ENCODE results near the gene PIP5K1B.
A peak's percentile ranks its signal among the peaks of the same experiment; 100 is the strongest.

Gene PIP5K1B

DNA sequence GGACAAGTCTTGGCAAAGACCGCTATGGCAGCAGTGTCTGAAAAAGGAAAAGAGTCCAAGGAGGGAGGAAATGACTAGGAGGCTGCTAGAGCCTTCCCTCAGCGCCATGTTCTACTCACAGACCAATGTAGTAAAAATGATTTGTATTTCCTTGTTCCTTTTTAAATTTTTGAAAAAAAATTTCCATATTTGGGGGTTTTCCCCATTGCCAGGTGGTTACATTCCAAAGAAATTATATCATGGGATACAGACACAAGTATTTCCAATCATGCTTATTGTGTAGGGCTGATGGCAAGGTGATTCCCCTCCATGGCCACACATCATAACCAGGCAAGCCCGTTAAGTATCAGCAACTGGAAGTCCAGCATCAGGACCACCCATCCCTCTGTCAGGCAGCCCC is 138.2 kb downstream of the PIP5K1B start:
- H3K27me3 ChIP-seq (ENCODE audit: insufficient read depth, low read depth), result no peaks in the 10 kb centered on the region

DNA sequence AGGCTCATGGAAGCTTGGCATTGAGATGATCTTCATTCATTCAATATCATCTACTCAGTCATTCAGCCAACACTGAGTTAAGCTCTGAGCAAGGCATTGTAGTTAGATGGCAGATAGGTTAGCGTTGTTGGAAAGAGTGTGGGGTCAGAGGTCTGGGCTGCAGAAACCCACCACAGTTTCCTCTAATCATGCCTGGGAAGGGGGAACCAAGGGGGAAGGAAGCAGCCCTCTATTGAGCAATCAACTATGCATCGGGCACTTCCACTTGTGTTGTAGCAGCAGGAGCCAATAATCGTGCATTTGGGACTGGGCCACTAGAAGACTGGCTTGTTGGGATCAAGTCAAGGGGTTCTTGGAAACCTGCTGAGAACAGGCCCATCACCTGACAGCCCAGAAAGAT is 139.1 kb downstream of the PIP5K1B start:
- TF ChIP-seq, protein P1, sequence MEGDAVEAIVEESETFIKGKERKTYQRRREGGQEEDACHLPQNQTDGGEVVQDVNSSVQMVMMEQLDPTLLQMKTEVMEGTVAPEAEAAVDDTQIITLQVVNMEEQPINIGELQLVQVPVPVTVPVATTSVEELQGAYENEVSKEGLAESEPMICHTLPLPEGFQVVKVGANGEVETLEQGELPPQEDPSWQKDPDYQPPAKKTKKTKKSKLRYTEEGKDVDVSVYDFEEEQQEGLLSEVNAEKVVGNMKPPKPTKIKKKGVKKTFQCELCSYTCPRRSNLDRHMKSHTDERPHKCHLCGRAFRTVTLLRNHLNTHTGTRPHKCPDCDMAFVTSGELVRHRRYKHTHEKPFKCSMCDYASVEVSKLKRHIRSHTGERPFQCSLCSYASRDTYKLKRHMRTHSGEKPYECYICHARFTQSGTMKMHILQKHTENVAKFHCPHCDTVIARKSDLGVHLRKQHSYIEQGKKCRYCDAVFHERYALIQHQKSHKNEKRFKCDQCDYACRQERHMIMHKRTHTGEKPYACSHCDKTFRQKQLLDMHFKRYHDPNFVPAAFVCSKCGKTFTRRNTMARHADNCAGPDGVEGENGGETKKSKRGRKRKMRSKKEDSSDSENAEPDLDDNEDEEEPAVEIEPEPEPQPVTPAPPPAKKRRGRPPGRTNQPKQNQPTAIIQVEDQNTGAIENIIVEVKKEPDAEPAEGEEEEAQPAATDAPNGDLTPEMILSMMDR (conservative IDR thresholded peaks at IDR 0.05; ENCODE audit: low read depth, low read length), result no peak
- no peaks in the 10 kb centered on the region for H3K27me3 ChIP-seq (ENCODE audit: insufficient read depth, low read depth)
- no peaks in the 10 kb centered on the region for H3K79me2 ChIP-seq (ENCODE audit: insufficient read depth, low read depth)
- H3K27ac ChIP-seq, result peak overlapping the region; percentile 56
- peak overlapping the region; percentile 53; the same call in 1 of the 2 replicates for H2AFZ ChIP-seq (ENCODE audit: low read depth)
- no peaks in the 10 kb centered on the region for H3K36me3 ChIP-seq (ENCODE audit: insufficient read depth)
- H3K9ac ChIP-seq, result no peak overlapping the region
- no peak overlapping the region for H3K4me3 ChIP-seq (IDR thresholded peaks at IDR 0.05; ENCODE audit: insufficient read depth, low read depth, low read length)
- H3K4me1 ChIP-seq (ENCODE audit: low read depth, poor library complexity, severe bottlenecking), result peaks cover 29% of the 10 kb centered on the region
- peak overlapping the region; percentile 54; the same call in 1 of the 2 replicates for H3K4me2 ChIP-seq
- H4K20me1 ChIP-seq (ENCODE audit: insufficient read depth), result no peaks in the 10 kb centered on the region

More for the DNA sequence above, 138.2 kb downstream of the PIP5K1B start:
- no peaks in the 10 kb centered on the region for H3K36me3 ChIP-seq (ENCODE audit: insufficient read depth)
- no peak overlapping the region for H3K4me3 ChIP-seq (IDR thresholded peaks at IDR 0.05; ENCODE audit: insufficient read depth, low read depth, low read length)
- no peak overlapping the region for H3K4me2 ChIP-seq
- no peak overlapping the region for H3K27ac ChIP-seq
- TF ChIP-seq, protein P1 (conservative IDR thresholded peaks at IDR 0.05; ENCODE audit: low read depth, low read length), result no peak
- H3K79me2 ChIP-seq (ENCODE audit: insufficient read depth, low read depth), result no peaks in the 10 kb centered on the region
- H4K20me1 ChIP-seq (ENCODE audit: insufficient read depth), result no peaks in the 10 kb centered on the region
- H3K9ac ChIP-seq, result no peak overlapping the region
- H2AFZ ChIP-seq (ENCODE audit: low read depth), result no peak overlapping the region
- H3K4me1 ChIP-seq (ENCODE audit: low read depth, poor library complexity, severe bottlenecking), result peaks cover 29% of the 10 kb centered on the region

DNA sequence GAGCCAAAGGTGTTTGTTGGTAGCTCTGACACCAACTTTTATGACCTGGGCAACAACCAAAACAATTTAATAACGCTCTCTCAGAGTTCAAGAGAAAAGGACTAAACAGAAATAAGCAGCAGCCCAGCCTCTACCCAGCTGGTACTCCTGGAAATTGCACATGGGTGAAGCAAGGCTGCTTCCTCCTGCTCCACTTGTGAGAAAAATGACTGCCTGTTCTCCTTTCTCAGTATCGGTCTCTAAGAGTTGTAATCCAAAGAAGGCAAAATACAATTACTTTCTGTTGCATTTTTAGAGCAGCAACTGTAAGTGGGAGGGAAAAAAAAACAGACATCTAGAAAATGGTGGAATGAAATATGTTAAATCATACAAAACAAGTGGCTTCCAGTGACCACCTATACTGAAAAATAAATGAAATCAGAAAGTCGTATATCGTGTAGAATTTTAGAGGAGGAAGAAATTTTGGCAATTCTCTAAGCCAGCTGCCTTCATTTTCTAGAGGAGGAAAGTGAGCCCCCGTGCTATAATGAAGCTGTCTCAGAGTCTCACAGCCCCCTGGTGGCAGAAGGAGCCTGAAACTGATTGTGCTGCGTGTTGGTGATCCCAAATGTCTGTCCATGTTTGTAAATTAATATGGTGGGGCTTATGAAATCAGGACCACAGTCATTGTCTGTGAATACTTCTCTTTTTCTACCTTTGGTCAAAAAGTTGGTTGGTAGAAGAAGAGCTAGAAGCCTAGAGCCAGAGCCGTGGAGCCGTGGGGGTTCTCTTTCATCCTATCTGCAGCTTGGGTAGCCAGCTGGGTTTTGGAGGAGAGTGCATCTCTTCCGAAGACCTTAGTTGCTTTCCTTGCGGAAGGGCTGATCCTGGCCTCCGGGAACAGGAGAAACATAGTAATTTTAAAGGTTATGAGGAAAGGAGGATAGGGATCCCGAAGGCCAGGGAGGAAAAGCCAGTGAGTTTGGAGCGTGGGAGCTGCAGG is 139.9 kb downstream of the PIP5K1B start:
- Histone ChIP-seq H3K36me3 (ENCODE audit: insufficient read depth) (no peaks in the 10 kb centered on the region), H4K20me1 (ENCODE audit: insufficient read depth) (no peaks in the 10 kb centered on the region), H3K4me2 (peak overlapping the region; percentile 54), H3K79me2 (ENCODE audit: insufficient read depth, low read depth) (no peaks in the 10 kb centered on the region), H3K9ac (no peak overlapping the region; the same call in 1 of the 2 replicates), H3K4me3 (IDR thresholded peaks at IDR 0.05; ENCODE audit: insufficient read depth, low read depth, low read length) (no peak overlapping the region), H3K27ac (peak overlapping the region; percentile 56), H3K4me1 (ENCODE audit: low read depth, poor library complexity, severe bottlenecking) (peaks cover 29% of the 10 kb centered on the region), H3K27me3 (ENCODE audit: insufficient read depth, low read depth) (no peaks in the 10 kb centered on the region), H2AFZ (ENCODE audit: low read depth) (peak overlapping the region; percentile 53; the same call in 1 of the 2 replicates)
- TF ChIP-seq, protein P1 (conservative IDR thresholded peaks at IDR 0.05; ENCODE audit: low read depth, low read length), result peak; percentile 83

DNA sequence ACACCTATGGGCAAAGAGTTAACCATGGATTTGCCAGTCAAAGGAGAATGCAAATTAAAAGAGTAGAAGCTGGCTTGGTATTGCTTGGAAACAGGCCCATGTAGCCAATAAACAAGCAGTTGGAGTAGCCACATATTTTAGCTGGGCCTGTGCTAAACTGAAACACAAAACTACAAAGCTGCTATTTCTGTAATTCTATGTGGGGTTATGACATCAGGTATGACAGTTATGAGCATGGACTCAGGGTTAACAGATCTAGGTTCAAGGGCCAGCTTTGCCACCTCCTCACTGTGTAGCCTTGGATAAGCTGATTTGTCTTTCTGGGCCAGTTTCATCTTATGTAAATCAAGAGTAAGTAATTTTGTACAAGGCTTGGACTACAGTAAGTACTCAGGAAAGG is 142.7 kb downstream of the PIP5K1B start:
- Histone ChIP-seq H3K27me3 (ENCODE audit: insufficient read depth, low read depth) (no peaks in the 10 kb centered on the region), H3K4me2 (0 out of 2 replicates have a peak overlapping the region, but pooled peaks have one; percentile 13), H3K4me3 (IDR thresholded peaks at IDR 0.05; ENCODE audit: insufficient read depth, low read depth, low read length) (no peak overlapping the region), H4K20me1 (ENCODE audit: insufficient read depth) (no peaks in the 10 kb centered on the region), H3K36me3 (ENCODE audit: insufficient read depth) (no peaks in the 10 kb centered on the region), H2AFZ (ENCODE audit: low read depth) (no peak overlapping the region), H3K27ac (no peak overlapping the region), H3K4me1 (ENCODE audit: low read depth, poor library complexity, severe bottlenecking) (peaks cover 29% of the 10 kb centered on the region), H3K9ac (no peak overlapping the region), H3K79me2 (ENCODE audit: insufficient read depth, low read depth) (no peaks in the 10 kb centered on the region)
- TF ChIP-seq, protein P1 (conservative IDR thresholded peaks at IDR 0.05; ENCODE audit: low read depth, low read length), result no peak
